HCT116 (cell line): ENCODE measurements around the gene ALDH16A1. TPM values are rescaled to one million over a fixed set of nuclear protein-coding genes. Genes with fewer than 3 reads are reported as not detected.

Experiments used
- ATAC-seq: fragments of 200-7000 bp; cut with Tn5 transposase; 2 replicates; pipeline ENCODE4 v1.9.1; 2020; ENCODE audit warnings: mild to moderate bottlenecking, moderate library complexity
- BruUV-seq: library from RNA; stranded (reverse); fragments of 400-500 nt; replicated peaks from 2 replicates; lab custom pipeline; 2021; lab: Mats Ljungman, UMichigan
- CTCF ChIA-PET: fragments of 300-600 bp; sonication (Branson Sonifier 250); formaldehyde crosslinking; loops from one replicate; lab custom pipeline; 2021; ENCODE audit warnings: antibody characterized with exemption; lab: Charles Lee
- POLR2A ChIA-PET: fragments of 300-600, 350-600 bp; sonication (Branson Sonifier 250); formaldehyde crosslinking; loops from one replicate; lab custom pipeline; 2021; ENCODE audit warnings: antibody characterized with exemption; lab: Charles Lee
- RAD21 ChIA-PET, 2 experiments: fragments of 300-600 bp; sonication (Branson Sonifier 250); formaldehyde crosslinking; loops; one replicate each; lab custom pipeline; 2023; ENCODE audit warnings: low total read pairs in 2 of 2; ENCODE audit not compliant: uncharacterized antibody in 2 of 2, unreplicated experiment in 2 of 2, low non-redundant PET in 1 of 2; lab: Charles Lee
- DNase-seq: peaks from one replicate; pipeline ENCODE4 v3.0.0-alpha.2; 2010; ENCODE audit warnings: low read depth, low spot score
- H2AFZ ChIP-seq: fragments of 200-600 bp; shearing (Covaris generic), sonication (generic); 2 replicates; pipeline ENCODE4 v1.6.1; 2017; ENCODE audit warnings: low read depth, mixed run types, mixed read lengths, antibody characterized with exemption, low read length; ENCODE audit not compliant: poor library complexity, severe bottlenecking
- H3K27ac ChIP-seq: 2 replicates; pipeline ENCODE4 v1.5.1; 2012; ENCODE audit warnings: low read depth, low read length
- H3K27me3 ChIP-seq: fragments of 200-600 bp; sonication (generic); 2 replicates; pipeline ENCODE4 v1.6.1; 2016; ENCODE audit warnings: mixed run types, low read length, mixed read lengths; ENCODE audit not compliant: insufficient read depth
- H3K36me3 ChIP-seq, 2 experiments: fragments of 200-500 bp in 1 of 2; fragments of 200-600 bp in 1 of 2; sonication (Bioruptor generic) in 1 of 2; sonication (generic) in 1 of 2; 2 replicates each; pipeline versions ENCODE4 v1.5.1 to v1.6.1; 2014 to 2016; ENCODE audit warnings: low read length in 2 of 2, inconsistent platforms in 1 of 2, mixed read lengths in 1 of 2, mixed run types in 1 of 2; ENCODE audit not compliant: insufficient read depth in 2 of 2, control insufficient read depth in 1 of 2
- H3K4me1 ChIP-seq, 2 experiments: fragments of 200-600 bp in 1 of 2; sonication (generic) in 1 of 2; 2 replicates each; pipeline versions ENCODE4 v1.5.1 to v1.6.1; 2012 to 2017; ENCODE audit warnings: low read length in 2 of 2, inconsistent platforms in 1 of 2, mild to moderate bottlenecking in 1 of 2, mixed read lengths in 1 of 2, mixed run types in 1 of 2, moderate library complexity in 1 of 2; ENCODE audit not compliant: insufficient read depth in 2 of 2, control insufficient read depth in 1 of 2
- H3K4me2 ChIP-seq: fragments of 200-600 bp; sonication (generic); 2 replicates; pipeline ENCODE4 v1.6.1; 2017; ENCODE audit warnings: mixed run types, low read length, mixed read lengths
- H3K4me3 ChIP-seq, 2 experiments: fragments of 200-600 bp in 1 of 2; sonication (generic) in 1 of 2; replicated peaks in 1 of 2; 2 replicates each; pipeline ENCODE4 v1.5.1; 2011 to 2016; ENCODE audit warnings: low read length in 2 of 2, control low read depth in 1 of 2, low read depth in 1 of 2, mild to moderate bottlenecking in 1 of 2, mixed read lengths in 1 of 2, mixed run types in 1 of 2
- H3K79me2 ChIP-seq: fragments of 200-600 bp; sonication (generic); 2 replicates; pipeline ENCODE4 v1.6.1; 2017; ENCODE audit warnings: mild to moderate bottlenecking, mixed run types, low read length, moderate library complexity, mixed read lengths; ENCODE audit not compliant: insufficient read depth
- H3K9ac ChIP-seq: fragments of 200-600 bp; sonication (generic); 2 replicates; pipeline ENCODE4 v1.6.1; 2016; ENCODE audit warnings: low read length, mixed read lengths
- H3K9me2 ChIP-seq: fragments of 200-600 bp; sonication (generic), shearing (Covaris generic); 2 replicates; pipeline ENCODE4 v1.6.1; 2017; ENCODE audit warnings: mixed run types, mild to moderate bottlenecking, moderate library complexity; ENCODE audit not compliant: insufficient read depth
- H3K9me3 ChIP-seq, 2 experiments: fragments of 200-500 bp in 1 of 2; fragments of 200-600 bp in 1 of 2; sonication (Bioruptor generic) in 1 of 2; sonication (generic) in 1 of 2; 2 replicates each; pipeline ENCODE4 v1.6.1; 2014 to 2017; ENCODE audit warnings: low read length in 2 of 2, mixed read lengths in 2 of 2, inconsistent platforms in 1 of 2, low read depth in 1 of 2, mild to moderate bottlenecking in 1 of 2, mixed run types in 1 of 2, moderate library complexity in 1 of 2; ENCODE audit not compliant: control insufficient read depth in 1 of 2, insufficient read depth in 1 of 2
- H4K20me1 ChIP-seq: fragments of 200-600 bp; sonication (generic), shearing (Covaris generic); 2 replicates; pipeline ENCODE4 v1.6.1; 2017; ENCODE audit warnings: mixed run types, mild to moderate bottlenecking, moderate library complexity; ENCODE audit not compliant: insufficient read depth
- CEBPB ChIP-seq: IDR thresholded peaks from 2 replicates; pipeline ENCODE4 v1.6.1; 2012; ENCODE audit warnings: low read depth
- CTCF ChIP-seq, 3 experiments: fragments of 200-600 bp in 1 of 3; sonication (generic) in 1 of 3; IDR thresholded peaks in 2 of 3; conservative IDR thresholded peaks in 1 of 3; 2 replicates each; pipeline ENCODE4 v1.5.1; 2012 to 2017; ENCODE audit warnings: low read depth in 2 of 3, low read length in 2 of 3, antibody characterized with exemption in 1 of 3, borderline replicate concordance in 1 of 3, control low read depth in 1 of 3, mild to moderate bottlenecking in 1 of 3, mixed read lengths in 1 of 3, mixed run types in 1 of 3, moderate library complexity in 1 of 3; ENCODE audit not compliant: insufficient read depth in 1 of 3
- EGR1 ChIP-seq: IDR thresholded peaks from 2 replicates; pipeline ENCODE4 v1.6.1; 2012; ENCODE audit warnings: low read depth
- JUND ChIP-seq: IDR thresholded peaks from 2 replicates; pipeline ENCODE4 v1.6.1; 2012
- POLR2A ChIP-seq: IDR thresholded peaks from 2 replicates; pipeline ENCODE4 v1.7.0; 2011; ENCODE audit warnings: borderline replicate concordance; ENCODE audit not compliant: insufficient read depth, insufficient read length; ENCODE audit errors: extremely low read depth
- RAD21 ChIP-seq: IDR thresholded peaks from 2 replicates; pipeline ENCODE4 v1.6.1; 2012; ENCODE audit warnings: low read depth, mild to moderate bottlenecking
- REST ChIP-seq: IDR thresholded peaks from 2 replicates; pipeline ENCODE4 v1.6.1; 2012; ENCODE audit warnings: low read depth
- SP1 ChIP-seq: IDR thresholded peaks from 2 replicates; pipeline ENCODE4 v1.6.1; 2012; ENCODE audit warnings: low read depth
- YY1 ChIP-seq: IDR thresholded peaks from 2 replicates; pipeline ENCODE4 v1.6.1; 2011; ENCODE audit warnings: low read length, low read depth, moderate library complexity, mild to moderate bottlenecking; ENCODE audit not compliant: insufficient replicate concordance; ENCODE audit errors: extremely low read depth
- ZFX ChIP-seq: fragments of 450-650 bp; IDR thresholded peaks from 2 replicates; pipeline ENCODE4 v1.6.1; 2017
- intact Hi-C: fragments of 100-400 bp; cut with micrococcal nuclease; formaldehyde crosslinking; loops from 2 replicates; pipeline ENCODE4 v1.10.0; 2022
- total RNA-seq: library from RNA; stranded (reverse); gene quantifications from one replicate; pipeline ENCODE4 v1.2.1, GENCODE V29; 2021; ENCODE audit not compliant: unreplicated experiment

The ALDH16A1 gene
- total RNA-seq, 1 experiment from 2014 or later: 22.8 TPM

GRCh38 chr19:49427339-49427738, 25.7 kb upstream of the ALDH16A1 start (continued):
- TF ChIP-seq REST (no peak), RAD21 (no peak), ZFX (no peak), YY1 (no peak), EGR1 (no peak)
- TF ChIP-seq, all 23 proteins: peak for 0

DNA sequence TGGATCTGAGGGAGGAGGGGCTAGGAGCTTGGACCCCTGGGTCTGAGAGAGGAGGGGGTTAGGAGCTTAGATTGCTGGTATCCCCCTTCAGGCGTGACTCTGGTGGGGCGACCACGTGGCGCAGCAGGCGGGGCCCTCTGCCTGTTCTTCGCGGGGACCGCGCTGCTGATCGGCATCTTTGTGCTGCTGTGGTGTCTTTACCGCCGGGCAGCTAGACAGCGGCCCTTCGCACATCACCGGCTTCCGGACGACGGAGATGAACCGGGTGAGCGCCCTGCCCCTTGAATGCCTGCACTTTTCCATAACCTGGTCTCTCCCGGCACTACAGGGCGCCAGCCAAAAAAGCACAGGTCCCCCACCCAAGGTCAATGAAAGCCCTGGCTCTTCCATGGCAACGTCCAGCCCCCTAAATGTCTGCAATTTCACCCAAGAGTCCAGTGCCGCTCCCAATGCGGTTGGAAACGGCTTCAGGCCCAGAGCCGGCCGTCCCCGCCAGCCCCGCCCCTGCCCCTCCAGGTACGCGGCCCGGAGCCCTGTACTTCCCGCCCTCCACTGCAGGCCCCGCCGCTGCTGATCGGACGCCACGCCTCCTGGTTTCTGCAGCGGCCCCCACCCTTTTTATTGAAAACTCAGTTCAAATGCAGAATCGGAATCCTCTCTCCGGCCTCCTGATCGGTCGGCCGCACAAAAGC, 25.0 kb upstream of the ALDH16A1 start:
- peak overlapping the region; percentile 6 for H2AFZ ChIP-seq
- ATAC-seq: peak; percentile 69
- H3K36me3 ChIP-seq: no peaks in the 10 kb centered on the region
- intact Hi-C loops: no loop called here
- peak overlapping the region; percentile 60 for H3K27ac ChIP-seq
- BruUV-seq: no TSS peak
- H3K4me2 ChIP-seq: peak overlapping the region; percentile 81
- H3K4me1 ChIP-seq: peaks cover 12 to 38% of the 10 kb centered on the region in 2 experiments; a peak in 3 of 4 replicates
- CTCF ChIA-PET: no interaction called here
- TF ChIP-seq JUND: no peak
- TF ChIP-seq CTCF (IDR thresholded peaks at IDR 0.05 in 2 of 3, conservative IDR thresholded peaks at IDR 0.05 in 1 of 3; ENCODE audit: borderline replicate concordance in 1 of 3, insufficient read depth in 1 of 3, low read depth in 2 of 3, low read length in 2 of 3): no peak
- no peak for TF ChIP-seq SP1
- no peak for TF ChIP-seq EGR1
- peak; percentile 29 for TF ChIP-seq POLR2A
- no peak for TF ChIP-seq CEBPB
- peak; percentile 33; the same call in 1 of the 2 replicates for TF ChIP-seq ZFX
- TF ChIP-seq, all 23 proteins: peak for 2
- H3K27me3 ChIP-seq: no peaks in the 10 kb centered on the region
- no peak for DNase-seq
- peak overlapping the region; percentile 36 to 47 for H3K4me3 ChIP-seq
- RAD21 ChIA-PET: no interaction called here
- POLR2A ChIA-PET: no interaction called here
- H3K79me2 ChIP-seq: no peaks in the 10 kb centered on the region
- H4K20me1 ChIP-seq: no peaks in the 10 kb centered on the region
- H3K9ac ChIP-seq: peak overlapping the region; percentile 57
- H3K9me3 ChIP-seq: no peaks in the 10 kb centered on the region
- no peaks in the 10 kb centered on the region for H3K9me2 ChIP-seq
